IMR-90 (cell line): Measurements from ENCODE around the gene ZNF471.

ENCODE experiments used
- FOS ChIP-seq: fragments of 150-350 bp; IDR thresholded peaks from 2 replicates; pipeline ENCODE4 v1.6.1; 2016; ENCODE audit warnings: low read depth, low read length
- POLR2A ChIP-seq: IDR thresholded peaks from 2 replicates; pipeline ENCODE4 v1.6.1; 2012; ENCODE audit warnings: mild to moderate bottlenecking, low read depth, low read length
- TF ChIP-seq, protein P1 (sequence below): conservative IDR thresholded peaks from 2 replicates; pipeline ENCODE4 v1.5.1; 2012; ENCODE audit warnings: mild to moderate bottlenecking, low read depth, low read length, improper control_type of control experiment

DNA sequence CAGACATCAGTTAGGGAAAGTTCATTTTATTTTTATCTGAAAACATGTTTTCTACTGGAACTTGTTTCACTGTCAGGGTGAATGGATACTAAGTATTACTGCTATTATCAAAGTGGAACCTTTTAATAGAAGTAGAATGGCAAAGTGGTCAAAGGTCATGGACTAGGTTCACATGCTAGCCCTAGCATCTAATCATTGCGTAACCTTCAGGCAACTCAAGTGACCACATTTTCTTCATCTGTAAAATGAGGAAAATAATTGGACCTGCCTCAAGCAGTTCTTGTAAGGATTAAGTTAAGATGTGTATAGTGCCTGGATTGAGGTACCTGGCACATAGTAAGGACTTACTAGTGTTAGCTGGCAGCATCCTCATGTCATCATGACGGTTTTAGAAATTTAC is 36.1 kb downstream of the ZNF471 start:
- no peak for TF ChIP-seq POLR2A
- TF ChIP-seq, protein P1, sequence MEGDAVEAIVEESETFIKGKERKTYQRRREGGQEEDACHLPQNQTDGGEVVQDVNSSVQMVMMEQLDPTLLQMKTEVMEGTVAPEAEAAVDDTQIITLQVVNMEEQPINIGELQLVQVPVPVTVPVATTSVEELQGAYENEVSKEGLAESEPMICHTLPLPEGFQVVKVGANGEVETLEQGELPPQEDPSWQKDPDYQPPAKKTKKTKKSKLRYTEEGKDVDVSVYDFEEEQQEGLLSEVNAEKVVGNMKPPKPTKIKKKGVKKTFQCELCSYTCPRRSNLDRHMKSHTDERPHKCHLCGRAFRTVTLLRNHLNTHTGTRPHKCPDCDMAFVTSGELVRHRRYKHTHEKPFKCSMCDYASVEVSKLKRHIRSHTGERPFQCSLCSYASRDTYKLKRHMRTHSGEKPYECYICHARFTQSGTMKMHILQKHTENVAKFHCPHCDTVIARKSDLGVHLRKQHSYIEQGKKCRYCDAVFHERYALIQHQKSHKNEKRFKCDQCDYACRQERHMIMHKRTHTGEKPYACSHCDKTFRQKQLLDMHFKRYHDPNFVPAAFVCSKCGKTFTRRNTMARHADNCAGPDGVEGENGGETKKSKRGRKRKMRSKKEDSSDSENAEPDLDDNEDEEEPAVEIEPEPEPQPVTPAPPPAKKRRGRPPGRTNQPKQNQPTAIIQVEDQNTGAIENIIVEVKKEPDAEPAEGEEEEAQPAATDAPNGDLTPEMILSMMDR: no peak
- no peak for TF ChIP-seq FOS
